ENCODE data around the gene PODXL2. TPM values are rescaled to one million over a fixed set of nuclear protein-coding genes. Genes with fewer than 3 reads are reported as not detected.

PODXL2 gene
- total RNA-seq, 1 experiment from 2014 or later, result 33.6 TPM

GRCh38 chr3:127640042-127640355, 11.0 kb downstream of the PODXL2 start (continued):
- no peak for TF ChIP-seq IRF2 (CRISPR knock-in tag; IDR thresholded peaks at IDR 0.05; ENCODE audit: borderline replicate concordance, low read depth)

GRCh38 chr3:127644641-127645370, 15.8 kb downstream of the PODXL2 start:
- ATAC-seq (peak; percentile 71), DNase-seq (ENCODE audit: low spot score) (no peak)
- Mint-ChIP-seq H3K9me3 (no peaks in the 10 kb centered on the region), H3K4me3 (no peak overlapping the region), H3K27me3 (ENCODE audit: low read depth) (no peaks in the 10 kb centered on the region), H3K4me1 (peaks cover 26% of the 10 kb centered on the region), H3K27ac (peak overlapping the region; percentile 42; the same call in 1 of the 2 replicates), H3K36me3 (peaks cover 6% of the 10 kb centered on the region)
- POLR2A ChIA-PET, result no interaction called here
- TF ChIP-seq ZMAT4 (CRISPR knock-in tag; IDR thresholded peaks at IDR 0.05), result no peak
- no peak for TF ChIP-seq MAX (CRISPR knock-in tag; IDR thresholded peaks at IDR 0.05)
- no peak for TF ChIP-seq ZNF281 (CRISPR knock-in tag; IDR thresholded peaks at IDR 0.05)
- TF ChIP-seq SP1 (CRISPR knock-in tag; conservative IDR thresholded peaks at IDR 0.05), result no peak
- TF ChIP-seq ZNF671 (CRISPR knock-in tag; IDR thresholded peaks at IDR 0.05), result no peak
- TF ChIP-seq ZNF416 (CRISPR knock-in tag; IDR thresholded peaks at IDR 0.05), result no peak
- no peak for TF ChIP-seq KAT7 (CRISPR knock-in tag; IDR thresholded peaks at IDR 0.05; ENCODE audit: borderline replicate concordance)
- TF ChIP-seq SMAD3 (CRISPR knock-in tag; IDR thresholded peaks at IDR 0.05; ENCODE audit: borderline replicate concordance), result no peak
- TF ChIP-seq ZBTB21 (CRISPR knock-in tag; IDR thresholded peaks at IDR 0.05; ENCODE audit: borderline replicate concordance), result no peak
- TF ChIP-seq ZNF138 (CRISPR knock-in tag; conservative IDR thresholded peaks at IDR 0.05), result no peak
- CTCF ChIA-PET, result interaction anchor here (0.6 to 3.5 kb wide), 3 partner anchors 11 to 70 kb away, joined by 3 to 12 read pairs (median 6); no protein-coding TSS in a partner anchor

- CTCF ChIA-PET, result interaction anchor here (1.8 to 3.5 kb wide), 2 partner anchors 34 to 70 kb away, joined by 6 to 12 read pairs; no protein-coding TSS in a partner anchor
- POLR2A ChIA-PET, result no interaction called here
- TF ChIP-seq SOX15 (CRISPR knock-in tag; IDR thresholded peaks at IDR 0.05) (no peak), ZNF317 (CRISPR knock-in tag; IDR thresholded peaks at IDR 0.05; ENCODE audit: borderline replicate concordance, low read depth) (no peak), MAX (CRISPR knock-in tag; IDR thresholded peaks at IDR 0.05) (no peak), E2F4 (CRISPR knock-in tag; IDR thresholded peaks at IDR 0.05; ENCODE audit: borderline replicate concordance, low read depth) (no peak), NR3C1 (CRISPR knock-in tag; conservative IDR thresholded peaks at IDR 0.05; ENCODE audit: low read depth) (no peak), CREB1 (CRISPR knock-in tag; IDR thresholded peaks at IDR 0.05) (no peak)
- TF ChIP-seq, protein P1, sequence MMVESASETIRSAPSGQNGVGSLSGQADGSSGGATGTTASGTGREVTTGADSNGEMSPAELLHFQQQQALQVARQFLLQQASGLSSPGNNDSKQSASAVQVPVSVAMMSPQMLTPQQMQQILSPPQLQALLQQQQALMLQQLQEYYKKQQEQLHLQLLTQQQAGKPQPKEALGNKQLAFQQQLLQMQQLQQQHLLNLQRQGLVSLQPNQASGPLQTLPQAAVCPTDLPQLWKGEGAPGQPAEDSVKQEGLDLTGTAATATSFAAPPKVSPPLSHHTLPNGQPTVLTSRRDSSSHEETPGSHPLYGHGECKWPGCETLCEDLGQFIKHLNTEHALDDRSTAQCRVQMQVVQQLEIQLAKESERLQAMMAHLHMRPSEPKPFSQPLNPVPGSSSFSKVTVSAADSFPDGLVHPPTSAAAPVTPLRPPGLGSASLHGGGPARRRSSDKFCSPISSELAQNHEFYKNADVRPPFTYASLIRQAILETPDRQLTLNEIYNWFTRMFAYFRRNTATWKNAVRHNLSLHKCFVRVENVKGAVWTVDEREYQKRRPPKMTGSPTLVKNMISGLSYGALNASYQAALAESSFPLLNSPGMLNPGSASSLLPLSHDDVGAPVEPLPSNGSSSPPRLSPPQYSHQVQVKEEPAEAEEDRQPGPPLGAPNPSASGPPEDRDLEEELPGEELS (CRISPR knock-in tag; IDR thresholded peaks at IDR 0.05), result no peak
- TF ChIP-seq, protein P2, sequence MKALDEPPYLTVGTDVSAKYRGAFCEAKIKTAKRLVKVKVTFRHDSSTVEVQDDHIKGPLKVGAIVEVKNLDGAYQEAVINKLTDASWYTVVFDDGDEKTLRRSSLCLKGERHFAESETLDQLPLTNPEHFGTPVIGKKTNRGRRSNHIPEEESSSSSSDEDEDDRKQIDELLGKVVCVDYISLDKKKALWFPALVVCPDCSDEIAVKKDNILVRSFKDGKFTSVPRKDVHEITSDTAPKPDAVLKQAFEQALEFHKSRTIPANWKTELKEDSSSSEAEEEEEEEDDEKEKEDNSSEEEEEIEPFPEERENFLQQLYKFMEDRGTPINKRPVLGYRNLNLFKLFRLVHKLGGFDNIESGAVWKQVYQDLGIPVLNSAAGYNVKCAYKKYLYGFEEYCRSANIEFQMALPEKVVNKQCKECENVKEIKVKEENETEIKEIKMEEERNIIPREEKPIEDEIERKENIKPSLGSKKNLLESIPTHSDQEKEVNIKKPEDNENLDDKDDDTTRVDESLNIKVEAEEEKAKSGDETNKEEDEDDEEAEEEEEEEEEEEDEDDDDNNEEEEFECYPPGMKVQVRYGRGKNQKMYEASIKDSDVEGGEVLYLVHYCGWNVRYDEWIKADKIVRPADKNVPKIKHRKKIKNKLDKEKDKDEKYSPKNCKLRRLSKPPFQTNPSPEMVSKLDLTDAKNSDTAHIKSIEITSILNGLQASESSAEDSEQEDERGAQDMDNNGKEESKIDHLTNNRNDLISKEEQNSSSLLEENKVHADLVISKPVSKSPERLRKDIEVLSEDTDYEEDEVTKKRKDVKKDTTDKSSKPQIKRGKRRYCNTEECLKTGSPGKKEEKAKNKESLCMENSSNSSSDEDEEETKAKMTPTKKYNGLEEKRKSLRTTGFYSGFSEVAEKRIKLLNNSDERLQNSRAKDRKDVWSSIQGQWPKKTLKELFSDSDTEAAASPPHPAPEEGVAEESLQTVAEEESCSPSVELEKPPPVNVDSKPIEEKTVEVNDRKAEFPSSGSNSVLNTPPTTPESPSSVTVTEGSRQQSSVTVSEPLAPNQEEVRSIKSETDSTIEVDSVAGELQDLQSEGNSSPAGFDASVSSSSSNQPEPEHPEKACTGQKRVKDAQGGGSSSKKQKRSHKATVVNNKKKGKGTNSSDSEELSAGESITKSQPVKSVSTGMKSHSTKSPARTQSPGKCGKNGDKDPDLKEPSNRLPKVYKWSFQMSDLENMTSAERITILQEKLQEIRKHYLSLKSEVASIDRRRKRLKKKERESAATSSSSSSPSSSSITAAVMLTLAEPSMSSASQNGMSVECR (CRISPR knock-in tag; IDR thresholded peaks at IDR 0.05; ENCODE audit: borderline replicate concordance), result no peak
- TF ChIP-seq, protein P3, sequence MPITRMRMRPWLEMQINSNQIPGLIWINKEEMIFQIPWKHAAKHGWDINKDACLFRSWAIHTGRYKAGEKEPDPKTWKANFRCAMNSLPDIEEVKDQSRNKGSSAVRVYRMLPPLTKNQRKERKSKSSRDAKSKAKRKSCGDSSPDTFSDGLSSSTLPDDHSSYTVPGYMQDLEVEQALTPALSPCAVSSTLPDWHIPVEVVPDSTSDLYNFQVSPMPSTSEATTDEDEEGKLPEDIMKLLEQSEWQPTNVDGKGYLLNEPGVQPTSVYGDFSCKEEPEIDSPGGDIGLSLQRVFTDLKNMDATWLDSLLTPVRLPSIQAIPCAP (CRISPR knock-in tag; IDR thresholded peaks at IDR 0.05), result no peak
These were observed 16.5 kb downstream of the PODXL2 start for GRCh38 chr3:127645371-127646015.

More at GRCh38 chr3:127645371-127646015, 16.5 kb downstream of the PODXL2 start:
- no peak overlapping the region for H3K4me3 Mint-ChIP-seq
- no peak overlapping the region for H3K27ac Mint-ChIP-seq
- H3K4me1 Mint-ChIP-seq, result peaks cover 26% of the 10 kb centered on the region
- H3K9me3 Mint-ChIP-seq, result no peaks in the 10 kb centered on the region
- H3K27me3 Mint-ChIP-seq (ENCODE audit: low read depth), result no peaks in the 10 kb centered on the region
- no peak for DNase-seq (ENCODE audit: low spot score)
- no peak for ATAC-seq
- peaks cover 6% of the 10 kb centered on the region for H3K36me3 Mint-ChIP-seq
